NCI-H1436 treated with DMSO at 0.1 percent for 48 hours (cell line): ENCODE results near the gene PAQR7.

Experiments
- DNase-seq: peaks from one replicate; lab custom pipeline; 2025; lab: John Stamatoyannopoulos, UW

PAQR7 gene

GRCh38 chr1:25872713-25873112 lies 2.8 kb downstream of the PAQR7 start:
- no peak for DNase-seq

- DNase-seq = no peak
These were observed 3.6 kb downstream of the PAQR7 start for GRCh38 chr1:25871704-25872494.

GRCh38 chr1:25871086-25871703 lies 4.3 kb downstream of the PAQR7 start:
- no peak for DNase-seq

- no peak for DNase-seq
These were observed 4.9 kb downstream of the PAQR7 start for GRCh38 chr1:25870614-25871013.

GRCh38 chr1:25869909-25870606 lies 5.5 kb downstream of the PAQR7 start:
- no peak for DNase-seq

GRCh38 chr1:25867210-25867991 lies 8.1 kb downstream of the PAQR7 start:
- no peak for DNase-seq

GRCh38 chr1:25866288-25866687 lies 9.2 kb downstream of the PAQR7 start:
- no peak for DNase-seq

GRCh38 chr1:25864434-25864833 lies 11.1 kb downstream of the PAQR7 start:
- DNase-seq = no peak

GRCh38 chr1:25863486-25864262 lies 11.8 kb downstream of the PAQR7 start:
- DNase-seq = no peak

GRCh38 chr1:25862785-25863485 lies 12.6 kb downstream of the PAQR7 start:
- DNase-seq = no peak

GRCh38 chr1:25861316-25862286 lies 13.9 kb downstream of the PAQR7 start:
- no peak for DNase-seq

- peak; percentile 12 for DNase-seq
These were observed 16.4 kb downstream of the PAQR7 start, which contains the start of gene AUNIP for GRCh38 chr1:25858906-25859789. TSS of gene AUNIP (minus strand) at chr1:25859457. CDS start at chr1:25859357, 100 bp downstream.

- DNase-seq = no peak
These were observed 17.0 kb downstream of the PAQR7 start for GRCh38 chr1:25858494-25858893.

GRCh38 chr1:25856856-25857255 lies 18.7 kb downstream of the PAQR7 start:
- no peak for DNase-seq

- DNase-seq = no peak
These were observed 21.0 kb downstream of the PAQR7 start for GRCh38 chr1:25854554-25854953.

GRCh38 chr1:25848531-25848930 lies 27.0 kb downstream of the PAQR7 start:
- DNase-seq = no peak

GRCh38 chr1:25847929-25848328 lies 27.6 kb downstream of the PAQR7 start:
- no peak for DNase-seq

- no peak for DNase-seq
These were observed 29.8 kb downstream of the PAQR7 start for GRCh38 chr1:25845664-25846063.
